ENCODE results near the gene NFYC.

GRCh38 chr1:40755067-40755466 lies 63.6 kb downstream of the NFYC start:
- TF ChIP-seq CTCF (IDR thresholded peaks at IDR 0.05) (no peak), EP300 (IDR thresholded peaks at IDR 0.05) (no peak), POLR2AphosphoS5 (IDR thresholded peaks at IDR 0.05) (no peak)
